Measurements from ENCODE around the gene CCR7. TPM values are rescaled to one million over a fixed set of nuclear protein-coding genes. Genes with fewer than 3 reads are reported as not detected.
"Not testable (repeated sequence)": the region's sequence is repeated elsewhere in the genome, so short reads cannot be mapped to it uniquely, and the experiment has no call there.

The CCR7 gene
- total RNA-seq, 4 donors from 2014 or later: 0.33 TPM; not detected in 3

DNA sequence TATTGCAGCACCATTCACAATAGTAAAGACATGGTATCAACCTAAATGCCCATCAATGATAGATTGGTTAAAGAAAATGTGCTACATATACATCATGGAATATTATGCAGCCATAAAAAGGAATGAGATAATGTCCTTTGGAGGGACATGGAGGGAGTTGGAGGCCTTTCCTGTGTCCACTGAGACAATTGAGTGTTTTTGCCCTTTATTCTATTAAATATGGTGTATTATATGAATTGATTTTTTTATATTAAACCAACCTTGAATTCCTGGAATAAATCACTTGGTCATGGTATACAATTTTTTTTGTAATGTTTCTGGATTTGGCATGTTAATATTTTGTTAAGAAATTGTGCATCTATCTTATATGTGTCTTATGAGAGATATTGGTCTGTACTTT is 9.0 kb upstream of the CCR7 start:
- intact Hi-C loops (cut with DNase I): no loop called here

DNA sequence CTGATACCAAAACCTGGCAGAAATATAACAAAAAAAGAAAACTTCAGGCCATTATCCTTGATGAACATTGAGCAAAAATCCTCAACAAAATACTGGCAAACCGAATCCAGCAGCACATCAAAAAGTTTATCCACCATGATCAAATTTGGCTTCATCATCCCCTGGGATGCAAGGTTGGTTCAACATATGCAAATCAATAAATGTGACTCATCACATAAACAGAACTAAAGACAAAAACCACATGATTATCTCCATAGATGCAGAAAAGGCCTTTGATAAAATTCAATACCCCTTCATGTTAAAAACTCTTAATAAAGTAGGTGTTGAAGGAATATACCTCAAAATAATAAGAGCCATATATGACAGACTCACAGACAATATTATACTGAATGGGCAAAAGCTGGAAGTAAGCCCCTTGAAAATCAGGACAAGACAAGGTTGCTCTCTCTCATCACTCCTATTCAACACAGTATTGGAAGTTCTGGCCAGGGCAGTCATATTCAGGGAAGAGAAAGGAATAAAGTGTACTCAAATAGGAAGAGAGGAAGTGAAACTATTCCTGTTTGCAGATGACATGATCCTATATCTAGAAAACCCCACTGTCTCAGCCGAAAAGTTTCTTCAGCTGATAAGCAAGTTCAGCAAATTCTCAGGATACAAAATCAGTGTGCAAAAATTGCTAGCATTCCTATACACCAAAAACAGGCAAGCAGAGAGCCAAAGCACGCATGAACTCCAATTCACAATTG is 7.1 kb upstream of the CCR7 start:
- H3K27ac ChIP-seq (replicated peaks in 1 of 4); DNase-seq (ENCODE audit: extremely low spot score); H3K36me3 ChIP-seq; H3K4me1 ChIP-seq; H3K4me3 ChIP-seq; intact Hi-C loops (cut with DNase I): not testable (repeated sequence)
- peaks cover 0 to 19% (median 14%) of the 10 kb centered on the region in 4 donors for H3K9me3 ChIP-seq
- peaks cover 0 to 10% (median 0%) of the 10 kb centered on the region in 4 donors for H3K27me3 ChIP-seq
- 72% methylated on average over 3 of the region's 3 CpGs for WGBS

More for the DNA sequence above, 9.0 kb upstream of the CCR7 start:
- H3K27ac ChIP-seq (replicated peaks in 1 of 4): no peak overlapping the region
- H3K36me3 ChIP-seq: no peaks in the 10 kb centered on the region
- H3K4me1 ChIP-seq: no peaks in the 10 kb centered on the region
- peaks cover 0 to under 1% (median 0%) of the 10 kb centered on the region in 4 donors for H3K27me3 ChIP-seq
- peaks cover 0 to 19% (median 14%) of the 10 kb centered on the region in 4 donors for H3K9me3 ChIP-seq
- TF ChIP-seq POLR2AphosphoS5 (IDR thresholded peaks at IDR 0.05): no peak
- TF ChIP-seq, protein P1, sequence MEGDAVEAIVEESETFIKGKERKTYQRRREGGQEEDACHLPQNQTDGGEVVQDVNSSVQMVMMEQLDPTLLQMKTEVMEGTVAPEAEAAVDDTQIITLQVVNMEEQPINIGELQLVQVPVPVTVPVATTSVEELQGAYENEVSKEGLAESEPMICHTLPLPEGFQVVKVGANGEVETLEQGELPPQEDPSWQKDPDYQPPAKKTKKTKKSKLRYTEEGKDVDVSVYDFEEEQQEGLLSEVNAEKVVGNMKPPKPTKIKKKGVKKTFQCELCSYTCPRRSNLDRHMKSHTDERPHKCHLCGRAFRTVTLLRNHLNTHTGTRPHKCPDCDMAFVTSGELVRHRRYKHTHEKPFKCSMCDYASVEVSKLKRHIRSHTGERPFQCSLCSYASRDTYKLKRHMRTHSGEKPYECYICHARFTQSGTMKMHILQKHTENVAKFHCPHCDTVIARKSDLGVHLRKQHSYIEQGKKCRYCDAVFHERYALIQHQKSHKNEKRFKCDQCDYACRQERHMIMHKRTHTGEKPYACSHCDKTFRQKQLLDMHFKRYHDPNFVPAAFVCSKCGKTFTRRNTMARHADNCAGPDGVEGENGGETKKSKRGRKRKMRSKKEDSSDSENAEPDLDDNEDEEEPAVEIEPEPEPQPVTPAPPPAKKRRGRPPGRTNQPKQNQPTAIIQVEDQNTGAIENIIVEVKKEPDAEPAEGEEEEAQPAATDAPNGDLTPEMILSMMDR (IDR thresholded peaks at IDR 0.05): no peak
- TF ChIP-seq EP300 (IDR thresholded peaks at IDR 0.05): no peak
- no peak for TF ChIP-seq POLR2A (IDR thresholded peaks at IDR 0.05; ENCODE audit: low read depth)
- DNase-seq (ENCODE audit: extremely low spot score): no peak
- no peak overlapping the region for H3K4me3 ChIP-seq

DNA sequence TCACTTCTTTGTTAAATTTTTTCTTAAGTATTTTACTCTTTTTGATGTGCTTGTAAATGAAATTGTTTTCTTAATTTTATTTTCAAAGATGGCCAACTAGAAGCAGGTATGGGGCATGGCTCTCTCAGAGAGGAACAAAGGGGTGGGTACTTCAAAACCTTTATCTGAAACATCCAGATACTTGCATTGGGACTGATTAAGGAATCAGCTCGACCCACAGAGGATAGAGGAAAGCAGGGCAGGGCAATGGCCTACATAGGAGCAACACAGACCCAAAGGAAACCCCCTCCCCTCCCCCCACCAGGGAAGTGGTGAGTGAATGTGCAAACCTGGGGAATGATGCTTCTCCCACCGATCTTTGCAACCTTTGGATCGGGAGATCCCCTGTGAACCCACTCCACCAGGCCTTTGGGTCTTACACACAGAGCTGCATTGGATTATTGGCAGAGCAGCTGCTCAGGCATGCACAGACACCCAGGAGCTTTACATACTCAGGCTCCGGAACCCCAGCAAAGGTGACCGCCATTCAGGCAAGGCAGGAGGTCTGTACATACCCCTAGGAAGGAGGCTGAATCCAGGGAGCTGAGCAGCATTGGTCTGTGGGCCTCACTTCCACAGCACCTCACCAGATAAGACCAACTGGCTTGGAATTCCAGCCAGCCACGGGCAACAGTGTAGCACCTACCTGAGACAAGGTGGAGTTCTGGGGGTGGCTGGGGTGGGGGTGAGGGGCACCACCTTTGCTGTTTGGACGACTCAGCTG is 3.0 kb upstream of the CCR7 start:
- H3K27me3 ChIP-seq: peaks cover 0 to 20% (median 0%) of the 10 kb centered on the region in 4 donors
- H3K4me3 ChIP-seq: no peak overlapping the region
- no peaks in the 10 kb centered on the region for H3K4me1 ChIP-seq
- 84% methylated on average over 7 of the region's 7 CpGs for WGBS
- H3K9me3 ChIP-seq: peaks cover 0 to 5% (median 2%) of the 10 kb centered on the region in 4 donors
- no peaks in the 10 kb centered on the region for H3K36me3 ChIP-seq
- H3K27ac ChIP-seq (replicated peaks in 1 of 4): no peak overlapping the region
- TF ChIP-seq POLR2A (IDR thresholded peaks at IDR 0.05; ENCODE audit: low read depth) (no peak), POLR2AphosphoS5 (IDR thresholded peaks at IDR 0.05) (no peak), EP300 (IDR thresholded peaks at IDR 0.05) (no peak)
- TF ChIP-seq, protein P1 (IDR thresholded peaks at IDR 0.05): no peak
- peak; percentile 80 for DNase-seq (ENCODE audit: extremely low spot score)
- intact Hi-C loops (cut with DNase I): no loop called here

DNA sequence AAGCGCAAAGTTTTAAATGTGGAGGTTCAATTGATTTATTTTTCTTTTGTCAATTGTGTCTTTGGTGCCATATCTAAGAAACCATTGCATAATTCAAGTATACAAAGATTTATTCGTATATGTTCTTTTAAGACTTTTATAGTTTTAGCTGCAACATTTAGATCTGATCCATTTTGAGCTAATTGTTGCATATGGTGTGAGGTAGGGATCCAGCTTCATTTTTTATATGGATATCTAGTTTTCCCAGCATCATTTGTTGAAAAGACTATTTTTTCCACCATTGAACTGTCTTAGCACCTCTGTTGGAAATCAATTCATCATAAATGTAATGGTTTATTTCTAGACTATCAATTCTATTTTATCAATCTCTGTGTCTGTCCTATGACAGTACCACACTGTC is 2.1 kb upstream of the CCR7 start:
- no peak overlapping the region for H3K4me3 ChIP-seq
- H3K9me3 ChIP-seq: peaks cover 0 to under 1% (median 0%) of the 10 kb centered on the region in 4 donors
- H3K27me3 ChIP-seq: peaks cover 0 to 20% (median 0%) of the 10 kb centered on the region in 4 donors
- intact Hi-C loops (cut with DNase I): no loop called here
- H3K27ac ChIP-seq (replicated peaks in 1 of 4): no peak overlapping the region
- WGBS: 95% methylated on average over 2 of the region's 2 CpGs
- DNase-seq (ENCODE audit: extremely low spot score): no peak
- no peaks in the 10 kb centered on the region for H3K36me3 ChIP-seq
- no peaks in the 10 kb centered on the region for H3K4me1 ChIP-seq
- TF ChIP-seq, protein P1 (IDR thresholded peaks at IDR 0.05): no peak
- no peak for TF ChIP-seq POLR2AphosphoS5 (IDR thresholded peaks at IDR 0.05)
- TF ChIP-seq EP300 (IDR thresholded peaks at IDR 0.05): no peak
- no peak for TF ChIP-seq POLR2A (IDR thresholded peaks at IDR 0.05; ENCODE audit: low read depth)

DNA sequence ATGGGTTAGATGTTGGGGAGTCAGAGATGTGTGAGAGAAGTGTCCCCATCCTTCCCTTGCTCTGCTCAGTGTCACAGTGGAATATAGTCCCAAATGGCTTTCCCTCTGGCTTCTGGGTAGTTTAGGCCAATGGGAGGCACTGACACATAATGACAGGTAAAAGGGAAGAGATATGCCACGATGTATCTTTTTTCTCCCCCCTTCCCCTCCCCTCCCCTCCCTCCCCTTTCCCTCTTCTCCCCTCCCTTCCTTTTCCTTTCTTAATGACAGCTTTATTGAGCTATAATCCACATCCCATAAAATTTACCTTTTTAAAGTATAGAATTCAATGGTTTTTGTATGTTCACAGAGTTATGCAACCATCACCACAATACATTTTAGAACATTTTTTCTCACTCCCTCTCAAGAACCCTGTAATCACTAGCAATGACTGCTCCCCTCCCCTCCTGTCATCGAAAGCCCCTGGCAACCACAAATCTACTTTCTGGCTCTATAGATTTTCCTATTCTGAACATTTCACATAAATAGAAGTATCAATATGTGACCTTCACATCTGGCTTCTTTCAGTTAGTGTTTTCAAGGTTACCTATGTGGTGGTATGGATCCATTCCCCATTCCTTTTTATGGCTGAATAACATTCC is 617 bp upstream of the CCR7 start:
- H3K27me3 ChIP-seq: peaks cover 0 to 20% (median 0%) of the 10 kb centered on the region in 4 donors
- 57% methylated on average over 2 of the region's 2 CpGs for WGBS
- H3K36me3 ChIP-seq: no peaks in the 10 kb centered on the region
- peak; percentile 42 for DNase-seq (ENCODE audit: extremely low spot score)
- intact Hi-C loops (cut with DNase I): no loop called here
- H3K4me3 ChIP-seq: no peak overlapping the region
- no peaks in the 10 kb centered on the region for H3K4me1 ChIP-seq
- TF ChIP-seq, protein P1 (IDR thresholded peaks at IDR 0.05): no peak
- TF ChIP-seq POLR2AphosphoS5 (IDR thresholded peaks at IDR 0.05) (no peak), EP300 (IDR thresholded peaks at IDR 0.05) (no peak), POLR2A (IDR thresholded peaks at IDR 0.05; ENCODE audit: low read depth) (no peak)
- no peak overlapping the region for H3K27ac ChIP-seq (replicated peaks in 1 of 4)
- no peaks in the 10 kb centered on the region for H3K9me3 ChIP-seq

Measured in esophagus muscularis mucosa (tissue), 4 donors.